ENCODE data around the gene OR2K2.
"Not testable (repeated sequence)": the region's sequence is repeated elsewhere in the genome, so short reads cannot be mapped to it uniquely, and the experiment has no call there.

- TF ChIP-seq POLR2A, POLR2AphosphoS5 (IDR thresholded peaks at IDR 0.05; ENCODE audit: low read depth, low read length): not testable (repeated sequence)
Observed at GRCh38 chr9:111304000-111304399, 26.0 kb downstream of the OR2K2 start.
